Left lobe of liver (tissue), 2 donors: ENCODE data around the gene CTNNA2. TPM values are rescaled to one million over a fixed set of nuclear protein-coding genes. Genes with fewer than 3 reads are reported as not detected.

Experiments
- ATAC-seq: fragments of 200-7000 bp; cut with Tn5 transposase; one replicate; pipeline ENCODE4 v1.9.1; 2020; ENCODE audit warnings: mild to moderate bottlenecking, moderate library complexity
- DNase-seq: peaks from one replicate; pipeline ENCODE4 v3.0.0-alpha.2; 2020; ENCODE audit warnings: low spot score
- total RNA-seq: library from RNA; stranded (reverse); gene quantifications from one replicate; pipeline ENCODE4 v1.2.1, GENCODE V29; 2021
- donor health status: DM: no; HTN: no; CAD: no; lungs with moderate emphysema.
- donor health status: DM: no; HTN: yes; CAD: no.

Gene CTNNA2
- total RNA-seq, 1 donor from 2014 or later = not detected

GRCh38 chr2:79915455-79915854, 402.6 kb downstream of the CTNNA2 start:
- no peak for ATAC-seq

DNA sequence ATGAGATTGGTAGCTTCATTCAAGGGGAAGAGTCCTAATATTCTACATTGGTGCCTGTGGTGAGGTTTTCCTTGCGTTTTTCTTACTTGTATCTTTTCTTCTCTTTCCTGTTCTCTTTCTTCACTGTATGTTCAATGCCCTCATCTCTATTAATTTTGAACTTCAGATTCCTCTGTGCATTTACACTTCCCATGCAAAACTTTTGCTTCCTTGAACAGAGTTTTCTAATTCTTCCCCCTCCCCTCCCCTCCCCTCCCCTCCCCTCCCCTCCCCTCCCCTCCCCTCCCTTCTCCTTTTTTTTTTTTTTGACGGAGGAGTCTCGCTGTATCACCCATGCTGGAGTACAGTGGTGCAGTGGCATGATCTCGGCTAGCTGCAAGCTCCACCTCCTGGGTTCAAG, 403.4 kb downstream of the CTNNA2 start:
- DNase-seq (no peak), ATAC-seq (no peak)

More at GRCh38 chr2:79915455-79915854, 402.6 kb downstream of the CTNNA2 start:
- no peak for DNase-seq

- DNase-seq (no peak), ATAC-seq (no peak)
Observed at GRCh38 chr2:79920512-79921076, 407.7 kb downstream of the CTNNA2 start.

DNA sequence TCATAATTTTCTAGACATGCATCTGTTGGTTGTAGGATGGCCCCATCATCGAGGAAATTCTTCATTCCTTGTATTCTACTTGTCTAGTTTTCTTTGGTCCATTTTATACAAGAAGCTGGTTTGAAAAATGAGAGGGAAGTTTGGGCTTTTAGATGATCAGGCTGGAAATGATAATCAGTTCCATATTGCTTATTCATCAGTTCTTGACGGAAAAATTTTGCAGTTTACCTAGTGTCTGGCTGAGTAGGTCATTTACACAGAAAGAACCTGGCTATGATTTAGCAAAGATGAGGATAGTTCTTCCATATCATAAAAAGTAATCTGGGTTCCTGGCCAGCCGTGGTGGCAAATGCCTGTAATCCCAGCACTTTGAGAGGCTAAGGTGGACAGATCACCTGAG, 416.8 kb downstream of the CTNNA2 start:
- no peak for DNase-seq
- no peak for ATAC-seq

GRCh38 chr2:79935046-79935732, 422.3 kb downstream of the CTNNA2 start:
- no peak for ATAC-seq
- no peak for DNase-seq

GRCh38 chr2:79935771-79936657, 423.2 kb downstream of the CTNNA2 start:
- DNase-seq (no peak), ATAC-seq (peak; percentile 92)

DNA sequence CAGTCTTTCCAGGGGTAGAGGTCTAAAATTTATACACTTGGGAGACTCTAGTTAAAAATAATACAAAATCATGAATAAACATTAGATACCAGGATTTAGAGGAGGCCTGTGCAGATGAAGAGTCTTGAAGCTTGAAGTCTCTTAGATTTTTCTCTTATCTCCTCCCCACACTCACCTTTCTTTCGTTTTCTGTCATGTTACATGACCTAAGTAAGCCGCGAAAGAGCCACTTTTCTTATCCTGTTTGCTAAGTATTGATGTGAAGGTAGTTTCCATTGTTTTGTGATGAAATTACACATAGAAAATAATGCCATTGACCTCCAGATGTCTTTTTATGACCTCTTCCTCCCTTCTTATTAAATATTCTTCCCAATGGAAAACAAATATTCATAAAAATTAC, 423.9 kb downstream of the CTNNA2 start:
- DNase-seq = no peak
- no peak for ATAC-seq

DNA sequence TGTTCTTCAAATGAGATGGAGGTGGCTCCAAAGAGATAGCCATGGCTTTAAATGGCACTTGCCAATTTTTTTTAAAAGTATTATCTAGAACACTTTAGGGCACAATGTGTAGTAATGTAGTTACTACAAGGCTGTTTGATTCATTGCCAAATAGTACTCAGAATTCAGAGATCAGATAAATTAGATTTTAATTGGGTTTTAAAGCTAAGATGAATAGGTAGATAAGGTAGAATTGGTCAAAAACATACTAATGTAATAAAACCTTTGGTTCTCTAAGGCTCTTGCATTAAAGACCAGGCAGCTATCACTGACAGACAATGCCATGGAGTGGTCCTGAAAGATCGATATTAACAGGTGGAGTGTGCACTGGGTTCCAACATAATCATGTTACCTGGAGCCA, 425.8 kb downstream of the CTNNA2 start:
- DNase-seq (no peak), ATAC-seq (no peak)

- DNase-seq = no peak
- ATAC-seq = no peak
Observed at GRCh38 chr2:79940364-79940763, 427.5 kb downstream of the CTNNA2 start.

- ATAC-seq = no peak
- DNase-seq = no peak
Observed at GRCh38 chr2:79941179-79941578, 428.3 kb downstream of the CTNNA2 start.

GRCh38 chr2:79944205-79944604, 431.4 kb downstream of the CTNNA2 start:
- ATAC-seq = no peak
- DNase-seq = no peak

- ATAC-seq (no peak), DNase-seq (no peak)
Observed at GRCh38 chr2:79945653-79946445, 433.0 kb downstream of the CTNNA2 start.

GRCh38 chr2:79947751-79948150, 434.9 kb downstream of the CTNNA2 start:
- ATAC-seq = no peak
- no peak for DNase-seq

- ATAC-seq (no peak), DNase-seq (no peak)
Observed at GRCh38 chr2:79950526-79950925, 437.7 kb downstream of the CTNNA2 start.

- no peak for ATAC-seq
- no peak for DNase-seq
Observed at GRCh38 chr2:79952616-79953015, 439.8 kb downstream of the CTNNA2 start.

DNA sequence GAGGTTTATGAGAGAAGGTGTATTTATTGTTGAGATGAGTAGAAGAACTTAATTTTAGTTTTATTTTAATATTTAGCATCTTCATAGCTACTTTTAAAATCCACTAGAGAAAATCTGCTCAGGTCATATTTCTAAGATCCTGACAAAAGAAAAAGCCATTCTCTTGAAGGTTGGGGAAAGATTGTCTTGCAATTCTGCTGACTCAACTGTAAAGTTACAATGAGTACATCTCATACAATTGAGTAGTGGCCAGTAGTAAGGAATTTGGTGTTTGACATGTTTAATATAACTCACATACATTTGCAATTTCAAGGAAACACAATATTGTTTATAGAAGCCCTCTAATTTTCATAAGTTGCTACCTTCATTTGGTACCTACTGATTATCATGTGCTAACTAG, 447.2 kb downstream of the CTNNA2 start:
- ATAC-seq (no peak), DNase-seq (no peak)

GRCh38 chr2:79960519-79960918, 447.7 kb downstream of the CTNNA2 start:
- DNase-seq = no peak
- no peak for ATAC-seq

DNA sequence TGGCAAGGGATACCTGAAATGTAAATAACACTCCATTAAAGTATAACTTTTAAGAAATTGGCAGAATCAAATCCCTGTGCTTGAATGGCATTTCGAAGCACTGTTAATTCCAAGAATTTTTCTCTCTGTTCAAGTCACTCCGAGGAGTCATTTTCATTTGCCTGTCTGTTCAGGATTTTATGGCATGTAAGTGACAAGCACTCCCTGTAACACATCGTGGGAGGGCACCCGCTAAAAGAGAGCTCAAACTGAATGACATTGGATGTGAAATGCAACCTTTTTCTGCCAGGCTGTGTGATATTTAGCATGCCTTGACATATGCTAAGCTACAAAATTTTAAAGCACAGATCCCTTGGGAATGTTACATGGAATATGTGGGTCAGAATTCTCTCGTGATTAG, 452.1 kb downstream of the CTNNA2 start:
- no peak for ATAC-seq
- no peak for DNase-seq

DNA sequence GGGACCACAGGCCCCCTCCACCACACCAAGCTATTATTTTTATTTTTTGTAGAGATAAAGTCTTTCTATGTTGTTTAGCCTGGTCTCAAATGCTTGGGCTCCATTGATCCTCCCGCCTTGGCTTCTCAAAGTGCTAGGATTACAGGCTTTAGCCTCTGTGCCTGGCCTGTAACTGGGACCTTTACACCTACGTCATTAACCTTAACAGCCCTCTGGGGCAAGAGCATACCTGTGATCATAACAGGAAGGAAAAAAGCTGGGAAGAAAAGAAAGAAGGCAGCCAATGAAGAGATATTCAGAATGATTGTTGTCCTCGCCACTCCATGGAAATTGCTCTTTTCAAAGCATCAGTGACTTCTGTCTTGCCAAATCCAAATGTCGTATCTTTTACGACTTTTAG, 453.5 kb downstream of the CTNNA2 start:
- ATAC-seq (no peak), DNase-seq (no peak)

- no peak for ATAC-seq
- no peak for DNase-seq
Observed at GRCh38 chr2:79966882-79967281, 454.0 kb downstream of the CTNNA2 start.

GRCh38 chr2:79971807-79972206, 459.0 kb downstream of the CTNNA2 start:
- DNase-seq (no peak), ATAC-seq (no peak)
